Cardiac fibroblast (primary cell): ENCODE measurements around the gene POU2F2.

ENCODE experiments used
- DNase-seq, 2 donors: peaks; one replicate each; pipeline versions ENCODE4 v3.0.0 to v3.0.0-alpha.2; 2010; ENCODE audit warnings: low read depth in 2 of 2
- H3K4me3 ChIP-seq, 2 donors: replicated peaks in 1 of 2; 1 replicate in 1 of 2; 2 replicates in 1 of 2; pipeline ENCODE4 v1.5.1; 2011; ENCODE audit warnings: low read depth in 2 of 2, low read length in 2 of 2, mild to moderate bottlenecking in 2 of 2, moderate library complexity in 1 of 2
- CTCF ChIP-seq: IDR thresholded peaks from one replicate; pipeline ENCODE4 v1.5.1; 2011; ENCODE audit warnings: low read depth, mild to moderate bottlenecking, low read length, inconsistent platforms

POU2F2 gene

GRCh38 chr19:42111811-42112210, 20.4 kb downstream of the POU2F2 start:
- no peak overlapping the region for H3K4me3 ChIP-seq
- peak in 1 of 2 donors; percentile 68 for DNase-seq
- TF ChIP-seq CTCF: peak; percentile 1

DNA sequence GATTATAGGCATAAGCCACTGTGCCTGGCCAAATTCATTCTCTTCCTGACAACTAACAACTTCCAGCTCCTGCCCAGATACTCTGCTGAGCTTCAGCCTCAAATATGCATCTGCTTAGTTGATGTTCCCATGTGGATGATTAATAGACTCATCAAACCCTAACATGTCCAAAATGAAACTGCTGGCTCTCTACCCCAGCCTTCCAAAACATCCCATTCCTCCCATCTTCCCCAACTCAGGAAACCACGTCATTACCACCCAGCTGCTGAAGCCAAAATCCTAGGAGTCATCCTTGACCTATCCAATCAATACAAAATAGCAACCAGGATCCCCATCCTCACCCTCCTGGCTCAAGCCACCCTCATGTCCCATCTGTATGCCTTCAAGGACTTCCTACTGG, 20.9 kb downstream of the POU2F2 start:
- no peak overlapping the region for H3K4me3 ChIP-seq
- peak; percentile 51 to 84 for DNase-seq
- TF ChIP-seq CTCF: no peak

GRCh38 chr19:42110658-42111057, 21.6 kb downstream of the POU2F2 start:
- TF ChIP-seq CTCF: no peak
- H3K4me3 ChIP-seq: no peak overlapping the region
- no peak for DNase-seq

DNA sequence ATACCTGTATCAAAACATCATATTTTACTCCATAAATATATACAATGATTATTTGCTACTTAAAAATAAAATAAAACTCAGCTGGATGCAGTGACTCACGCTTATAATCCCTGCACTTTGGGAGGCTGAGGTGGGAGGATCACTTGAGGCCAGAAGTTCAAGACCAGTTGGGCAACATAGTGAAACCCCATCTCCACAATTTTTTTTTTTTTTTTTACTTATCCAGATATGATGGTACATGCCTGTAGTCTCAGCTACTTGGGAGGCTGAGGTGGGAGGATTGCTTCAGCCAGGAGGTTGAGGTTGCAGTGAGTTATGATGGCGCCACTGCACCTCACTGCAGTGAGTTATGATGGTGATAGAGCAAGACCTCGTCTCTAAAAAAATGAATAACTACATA, 22.4 kb downstream of the POU2F2 start:
- peak in 1 of 2 donors; percentile 26 for DNase-seq
- H3K4me3 ChIP-seq: no peak overlapping the region
- TF ChIP-seq CTCF: no peak

GRCh38 chr19:42108527-42109389, 23.5 kb downstream of the POU2F2 start:
- peak; percentile 100 for TF ChIP-seq CTCF
- peak; percentile 93 to 95 for DNase-seq
- no peak overlapping the region for H3K4me3 ChIP-seq

DNA sequence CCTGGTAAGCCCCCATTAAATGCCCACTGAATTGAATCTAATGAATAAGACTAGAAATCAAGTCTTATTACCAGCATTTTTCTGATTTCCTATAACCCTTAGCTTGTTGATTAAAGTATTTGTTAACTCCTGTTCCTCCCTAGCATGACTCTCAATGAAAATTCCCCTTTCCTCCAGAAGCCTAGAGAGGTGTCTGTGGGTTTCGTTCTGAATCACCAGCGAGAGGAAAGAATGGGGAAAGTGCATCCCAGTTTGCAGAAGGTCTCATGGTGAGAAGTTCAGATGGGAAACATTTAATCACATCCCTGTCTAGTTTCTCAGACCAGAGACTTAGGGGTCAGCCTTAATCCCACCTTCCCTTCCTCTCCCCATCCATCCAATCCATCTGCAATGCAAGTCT, 26.9 kb downstream of the POU2F2 start:
- no peak overlapping the region for H3K4me3 ChIP-seq
- no peak for DNase-seq

More for the DNA sequence above, 26.9 kb downstream of the POU2F2 start:
- TF ChIP-seq CTCF: no peak
